BJ (cell line): ENCODE data around the gene ABHD16B. TPM values are rescaled to one million over a fixed set of nuclear protein-coding genes. Genes with fewer than 3 reads are reported as not detected.

ENCODE experiments used
- CTCF ChIA-PET: fragments of 350-600 bp; formaldehyde crosslinking; extraction: SDS; loops from one replicate; lab custom pipeline; 2021; ENCODE audit warnings: antibody characterized with exemption, inconsistent platforms; lab: Yijun Ruan, JAX
- POLR2A ChIA-PET: fragments of 300-600 bp; sonication (Branson Sonifier 250); formaldehyde crosslinking; extraction: SDS; loops from one replicate; lab custom pipeline; 2021; ENCODE audit warnings: antibody characterized with exemption; lab: Charles Lee
- DNase-seq: peaks from one replicate; pipeline ENCODE4 v3.0.0-alpha.2; 2011; ENCODE audit warnings: low read depth
- H3K27me3 ChIP-seq: 2 replicates; pipeline ENCODE4 v1.6.0; 2011; ENCODE audit warnings: low read length; ENCODE audit not compliant: control insufficient read depth, insufficient read depth
- H3K36me3 ChIP-seq: 2 replicates; pipeline ENCODE4 v1.5.1; 2011; ENCODE audit warnings: low read length; ENCODE audit not compliant: control insufficient read depth, insufficient read depth
- H3K4me3 ChIP-seq: 2 replicates; pipeline ENCODE4 v1.5.1; 2011; ENCODE audit warnings: low read depth, mild to moderate bottlenecking, control low read depth, low read length
- CTCF ChIP-seq: IDR thresholded peaks from 2 replicates; pipeline ENCODE4 v1.5.1; 2011; ENCODE audit warnings: low read depth, mild to moderate bottlenecking, control low read depth, inconsistent platforms, low read length, moderate library complexity; ENCODE audit not compliant: insufficient read depth
- polyA plus RNA-seq: library from polyadenylated mRNA; depleted of rRNA; stranded (reverse); fragments of >200 nt; gene quantifications from 2 replicates; pipeline ENCODE4 v1.2.3, GENCODE V29; 2011

Gene ABHD16B
- polyA plus RNA-seq, 1 experiment, result not detected

GRCh38 chr20:63884506-63885263 lies 23.4 kb downstream of the ABHD16B start:
- TF ChIP-seq CTCF, result no peak
- H3K27me3 ChIP-seq, result no peaks in the 10 kb centered on the region
- no peak overlapping the region for H3K4me3 ChIP-seq
- DNase-seq, result no peak
- ChIA-PET POLR2A (no interaction called here), CTCF (interaction anchor here (1.7 kb wide), 1 partner anchor 9 kb away, joined by 6 read pairs; no protein-coding TSS in a partner anchor)
- peaks cover 52% of the 10 kb centered on the region for H3K36me3 ChIP-seq

- CTCF ChIA-PET, result interaction anchor here (1.7 kb wide), 1 partner anchor 9 kb away, joined by 6 read pairs; no protein-coding TSS in a partner anchor
- Histone ChIP-seq H3K27me3 (no peaks in the 10 kb centered on the region), H3K4me3 (no peak overlapping the region), H3K36me3 (peaks cover 56% of the 10 kb centered on the region)
- POLR2A ChIA-PET, result interaction anchor here (0.7 kb wide), 1 partner anchor 246 kb away, joined by 3 read pairs; no protein-coding TSS in a partner anchor
- no peak for TF ChIP-seq CTCF
- DNase-seq, result no peak
These were observed 24.2 kb downstream of the ABHD16B start for GRCh38 chr20:63885264-63886053.

- no peak for DNase-seq
- Histone ChIP-seq H3K4me3 (no peak overlapping the region), H3K27me3 (no peaks in the 10 kb centered on the region), H3K36me3 (peaks cover 57% of the 10 kb centered on the region)
- TF ChIP-seq CTCF, result no peak
- POLR2A ChIA-PET, result interaction anchor here (0.7 kb wide), 1 partner anchor 246 kb away, joined by 3 read pairs; no protein-coding TSS in a partner anchor
- CTCF ChIA-PET, result no interaction called here
These were observed 24.7 kb downstream of the ABHD16B start for GRCh38 chr20:63886054-63886419.

- ChIA-PET POLR2A (no interaction called here), CTCF (interaction anchor here (1.0 kb wide), 1 partner anchor 11 kb away, joined by 3 read pairs; no protein-coding TSS in a partner anchor)
- Histone ChIP-seq H3K4me3 (no peak overlapping the region), H3K36me3 (peaks cover 58% of the 10 kb centered on the region), H3K27me3 (no peaks in the 10 kb centered on the region)
- DNase-seq, result no peak
- no peak for TF ChIP-seq CTCF
These were observed 25.6 kb downstream of the ABHD16B start for GRCh38 chr20:63886921-63887320.
